HG02852 (cell line): ENCODE data around the gene COL24A1.
A peak's percentile ranks its signal among the peaks of the same experiment; 100 is the strongest.
"Not testable (repeated sequence)": the region's sequence is repeated elsewhere in the genome, so short reads cannot be mapped to it uniquely, and the experiment has no call there.

ENCODE experiments used
- ATAC-seq: cut with Tn5 transposase; IDR thresholded peaks from one replicate; pipeline ENCODE4 v1.9.1; 2021; ENCODE audit warnings: mild to moderate bottlenecking, moderate library complexity; ENCODE audit not compliant: unreplicated experiment

The COL24A1 gene

GRCh38 chr1:86085741-86086409 is 70.7 kb downstream of the COL24A1 start:
- peak; percentile 56 for ATAC-seq

DNA sequence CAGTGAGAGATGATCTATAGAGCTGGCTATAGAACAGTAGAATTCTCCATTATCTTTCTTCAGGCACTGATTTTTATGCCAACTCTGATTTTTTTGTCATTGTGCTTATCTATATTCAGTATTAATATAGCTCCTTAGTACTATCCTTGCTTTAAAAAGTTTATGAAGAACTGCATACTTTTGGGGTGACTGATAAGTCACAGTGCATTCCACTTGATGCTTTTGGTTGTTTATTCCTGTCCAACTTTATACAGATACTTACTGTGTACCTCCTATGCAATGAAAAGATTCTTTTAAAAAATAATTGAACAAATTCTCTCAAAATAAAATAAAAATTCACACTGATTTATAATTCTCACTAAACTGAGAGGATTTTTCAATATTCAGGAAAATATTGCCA is 71.6 kb downstream of the COL24A1 start:
- ATAC-seq, result no peak

- ATAC-seq, result no peak
Observed at GRCh38 chr1:86082183-86082582, 74.4 kb downstream of the COL24A1 start.

GRCh38 chr1:86072474-86072873 is 84.1 kb downstream of the COL24A1 start:
- not testable (repeated sequence) for ATAC-seq

DNA sequence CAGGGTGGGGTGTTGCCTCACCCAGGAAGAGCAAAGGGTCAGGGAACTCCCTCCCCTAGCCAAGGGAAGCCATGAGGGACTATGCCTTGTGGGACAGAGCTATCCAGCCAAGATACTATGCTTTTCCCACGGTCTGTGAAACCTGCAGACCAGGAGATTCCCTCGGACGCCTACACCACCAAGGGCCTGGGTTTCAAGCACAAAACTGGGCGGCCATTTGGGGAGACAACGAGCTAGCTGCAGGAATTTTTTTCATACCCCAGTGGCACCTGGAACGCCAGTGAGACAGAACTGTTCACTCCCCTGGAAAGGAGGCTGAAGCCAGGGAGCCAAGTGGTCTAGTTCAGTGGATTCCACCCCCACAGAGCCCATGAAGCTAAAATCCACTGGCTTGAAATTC is 84.7 kb downstream of the COL24A1 start:
- ATAC-seq, result not testable (repeated sequence)

DNA sequence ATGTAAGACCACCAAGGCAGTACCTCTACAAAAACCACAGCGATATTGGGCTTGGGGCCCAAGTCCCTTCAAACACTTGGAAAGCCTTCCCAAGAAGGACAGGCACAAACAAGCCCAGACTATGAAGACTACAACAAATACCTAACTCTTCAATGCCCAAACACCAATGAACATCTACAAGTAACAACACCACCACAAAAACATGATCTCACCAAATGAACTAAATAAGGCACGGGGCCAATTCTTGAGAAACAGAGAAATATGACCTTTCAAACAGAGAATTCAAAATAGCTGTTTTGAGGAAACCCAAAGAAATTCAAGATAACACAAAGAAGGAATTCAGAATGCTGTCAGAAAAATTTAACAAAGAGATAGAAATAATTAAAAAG is 86.8 kb downstream of the COL24A1 start:
- ATAC-seq, result no peak

DNA sequence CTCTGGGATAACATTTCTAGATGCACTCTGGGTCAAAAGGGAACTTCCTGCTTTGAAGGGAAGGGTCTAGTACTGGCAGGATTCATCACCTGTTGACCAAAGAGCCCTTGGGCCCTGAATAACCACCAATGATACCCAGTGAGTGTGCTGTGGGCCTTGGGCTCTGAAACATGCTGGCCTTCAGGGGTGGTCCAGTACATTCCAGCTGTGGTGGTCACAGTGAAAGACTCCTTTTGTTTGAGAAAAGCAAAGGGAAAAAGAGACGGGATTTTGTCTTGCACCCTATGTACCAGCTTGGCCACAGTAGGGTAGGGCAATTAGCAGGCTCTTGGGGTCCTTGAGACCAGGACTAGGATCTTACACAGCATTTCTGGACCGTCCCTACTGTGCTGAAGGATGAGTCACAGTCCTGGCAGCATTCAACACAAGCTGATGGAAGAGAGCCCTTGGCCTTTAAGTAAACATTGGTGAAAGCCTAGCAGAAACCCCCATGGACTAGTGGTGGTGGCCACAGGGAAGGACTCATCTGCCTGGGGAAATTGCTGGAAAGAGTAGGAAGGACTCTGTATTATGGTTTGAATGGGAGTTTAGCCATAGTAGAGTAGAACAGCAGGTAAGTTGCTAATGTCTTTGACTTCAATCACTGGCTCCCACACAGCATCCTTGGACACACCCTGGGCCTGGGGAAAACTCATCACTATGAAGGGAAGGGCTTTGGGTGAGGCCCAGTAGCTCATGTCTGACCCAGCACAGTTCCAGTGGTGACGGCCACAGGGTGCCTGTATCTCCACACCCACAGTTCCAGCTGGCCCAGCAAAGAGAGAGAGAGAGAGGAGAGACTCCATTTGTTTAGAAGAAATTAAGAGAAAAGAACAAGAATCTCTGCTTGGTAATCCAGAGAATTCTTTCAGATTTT is 87.5 kb downstream of the COL24A1 start:
- no peak for ATAC-seq

GRCh38 chr1:86068271-86068721 is 88.3 kb downstream of the COL24A1 start:
- no peak for ATAC-seq

GRCh38 chr1:86067626-86068025 is 88.9 kb downstream of the COL24A1 start:
- ATAC-seq, result no peak

GRCh38 chr1:86064899-86065298 is 91.7 kb downstream of the COL24A1 start:
- no peak for ATAC-seq

DNA sequence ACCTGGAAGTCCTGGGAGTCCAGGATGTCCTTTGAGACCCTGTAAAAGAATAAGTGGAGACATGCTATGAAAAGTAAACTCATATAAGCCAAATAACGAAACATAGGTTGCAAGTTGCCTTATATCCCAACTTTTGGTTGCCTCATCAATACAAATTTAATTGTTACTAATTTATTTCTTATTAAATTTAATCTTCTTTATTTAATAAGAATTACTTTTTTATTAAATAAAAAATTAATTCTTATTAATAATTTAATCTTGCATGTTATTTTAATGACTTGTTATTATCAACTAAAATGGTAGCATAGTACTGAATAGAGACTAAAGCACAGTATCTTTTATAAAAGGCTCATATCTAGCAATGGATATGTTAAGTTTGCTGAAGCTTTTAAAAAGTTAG is 92.9 kb downstream of the COL24A1 start:
- ATAC-seq, result no peak

GRCh38 chr1:86062453-86062852 is 94.1 kb downstream of the COL24A1 start:
- no peak for ATAC-seq

GRCh38 chr1:86061551-86061990 is 95.0 kb downstream of the COL24A1 start:
- peak; percentile 89 for ATAC-seq

DNA sequence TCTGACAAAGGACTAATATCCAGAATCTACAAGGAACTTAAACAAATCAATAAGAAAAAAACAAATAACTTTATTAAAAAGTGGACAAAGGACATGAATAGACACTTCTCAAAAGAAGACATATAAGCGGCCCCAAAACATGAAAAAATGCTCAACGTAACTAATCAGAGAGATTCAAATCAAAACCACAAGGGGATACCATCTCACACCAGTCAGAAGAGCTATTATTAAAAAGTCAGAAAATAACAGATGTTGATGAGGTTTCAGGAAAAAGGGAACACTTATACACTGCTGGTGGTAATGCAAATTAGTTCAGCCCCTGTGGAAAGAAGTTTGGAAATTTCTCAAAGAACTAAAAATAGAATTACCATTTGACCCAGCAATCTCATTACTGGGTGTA is 102.2 kb downstream of the COL24A1 start:
- no peak for ATAC-seq

GRCh38 chr1:86052948-86053698 is 103.4 kb downstream of the COL24A1 start:
- peak; percentile 67 for ATAC-seq

- ATAC-seq, result no peak
Observed at GRCh38 chr1:86035101-86035500, 121.5 kb downstream of the COL24A1 start.

DNA sequence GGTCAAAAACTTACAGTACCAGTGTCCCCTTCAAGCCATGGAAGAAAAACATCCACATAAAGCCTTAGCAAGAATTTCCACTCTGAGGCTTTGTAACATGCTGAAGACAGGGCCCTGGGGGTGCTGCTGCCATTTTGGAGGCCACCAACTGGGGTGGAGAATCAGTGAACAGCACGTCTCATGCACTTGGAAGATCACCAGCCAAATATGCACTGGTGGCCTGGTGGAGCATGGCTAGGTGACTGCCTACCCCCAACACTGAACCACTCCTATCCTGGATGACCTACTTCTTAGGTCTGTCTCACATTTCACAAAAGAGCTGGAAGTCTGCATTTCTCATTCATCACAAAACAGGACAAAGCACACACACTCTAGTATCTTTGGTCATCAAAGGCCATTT is 126.4 kb downstream of the COL24A1 start:
- ATAC-seq, result no peak

GRCh38 chr1:86018283-86018923 is 138.2 kb downstream of the COL24A1 start:
- peak; percentile 29 for ATAC-seq

GRCh38 chr1:86016076-86016759 is 140.4 kb downstream of the COL24A1 start:
- peak; percentile 74 for ATAC-seq

GRCh38 chr1:86015375-86015774 is 141.2 kb downstream of the COL24A1 start:
- ATAC-seq, result peak; percentile 43
